Right renal pelvis (tissue), 4 donors: ENCODE measurements around the gene LPAR1. TPM values are rescaled to one million over a fixed set of nuclear protein-coding genes. Genes with fewer than 3 reads are reported as not detected.
"Not testable (repeated sequence)": the region's sequence is repeated elsewhere in the genome, so short reads cannot be mapped to it uniquely, and the experiment has no call there.

Experiments
- DNase-seq, 4 donors: peaks; one replicate each; pipeline ENCODE4 v3.0.0-alpha.2; 2013; ENCODE audit warnings: low read depth in 4 of 4, low spot score in 3 of 4, missing footprints in 1 of 4
- polyA plus RNA-seq, 4 donors: library from polyadenylated mRNA; unstranded; fragments of 120-200 nt; gene quantifications; one replicate each; pipeline ENCODE4 v1.2.1, GENCODE V29; 2013; ENCODE audit not compliant: insufficient read length in 4 of 4

Gene LPAR1
- polyA plus RNA-seq, 4 donors = 27.4 to 31.0 (median 28.1) TPM

DNA sequence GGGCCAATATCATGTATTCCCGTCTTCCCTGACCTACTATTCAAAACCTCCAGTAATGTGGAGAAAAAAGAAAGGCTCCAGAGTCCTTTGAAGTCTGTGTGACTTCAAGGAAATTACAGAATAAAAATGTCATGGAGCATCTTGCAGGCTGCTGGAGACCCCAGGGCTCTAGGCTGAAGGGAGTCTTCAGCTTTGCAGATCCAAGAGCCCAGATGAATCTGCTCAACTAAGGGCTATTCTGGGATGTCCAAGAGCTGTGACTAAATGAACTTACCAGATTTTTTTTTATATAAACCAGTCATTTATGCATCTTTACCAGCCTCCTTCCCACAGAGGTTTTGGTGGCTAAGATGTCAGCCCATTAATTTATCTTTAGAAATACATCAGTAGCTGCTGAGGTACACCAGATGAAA lies 202.4 kb downstream of the LPAR1 start:
- DNase-seq = no peak

DNA sequence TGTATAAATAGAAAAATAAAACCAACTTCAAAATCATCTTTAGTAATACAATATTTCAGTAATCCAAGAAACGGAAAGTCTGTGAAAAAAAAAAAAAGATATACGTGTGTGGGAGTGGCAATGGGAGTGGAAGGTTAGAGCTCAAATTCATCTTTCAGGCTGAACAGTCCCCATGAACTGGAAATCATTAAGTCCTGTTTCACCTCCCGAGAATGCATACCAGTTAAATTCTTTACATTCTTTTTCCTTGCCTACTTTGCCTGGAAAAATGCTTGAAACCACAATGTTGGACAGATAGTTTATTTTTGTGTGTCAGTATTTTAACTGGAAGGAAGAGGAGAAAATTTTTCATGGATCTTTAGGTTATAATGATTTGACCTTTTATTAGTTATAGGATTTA lies 202.9 kb downstream of the LPAR1 start:
- DNase-seq = no peak

DNA sequence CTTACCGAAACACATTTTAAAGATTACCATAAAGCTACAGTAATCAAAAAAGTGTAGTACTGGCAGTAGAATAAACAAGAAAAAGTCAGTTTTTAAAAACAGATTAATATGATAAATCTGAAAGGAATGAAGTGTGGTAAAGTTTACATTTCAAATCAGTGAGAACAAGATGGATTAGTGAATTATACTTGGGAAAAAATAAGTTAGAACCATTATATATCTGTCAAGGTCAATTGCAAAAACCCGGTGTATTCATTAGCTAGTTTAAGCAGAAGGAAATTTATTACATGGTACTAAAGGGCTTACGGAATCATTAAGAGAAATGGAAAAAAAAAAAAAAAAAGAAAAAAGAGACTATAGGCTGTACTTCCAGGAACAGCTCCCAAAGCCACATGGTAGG lies 205.3 kb downstream of the LPAR1 start:
- DNase-seq = no peak

DNA sequence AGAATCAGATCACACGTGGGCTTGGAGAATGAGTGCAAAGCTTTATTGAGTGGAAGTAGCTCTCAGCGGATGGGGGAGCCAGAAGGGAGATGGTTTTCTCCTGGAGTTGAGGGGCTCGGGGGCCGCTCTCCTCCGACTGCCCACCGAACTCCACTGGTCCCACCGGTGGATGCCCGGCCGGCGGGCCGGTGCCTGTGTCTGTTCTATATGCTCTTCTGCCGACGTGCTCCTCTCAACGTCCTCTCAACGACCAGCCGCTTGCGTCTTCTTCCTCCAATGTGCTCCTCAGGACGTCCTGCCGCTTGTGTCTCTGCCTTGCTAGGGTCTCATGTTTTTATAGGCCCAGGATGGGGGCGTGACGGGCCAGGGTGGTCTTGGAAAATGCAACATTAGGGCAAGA lies 207.8 kb downstream of the LPAR1 start:
- no peak for DNase-seq

DNA sequence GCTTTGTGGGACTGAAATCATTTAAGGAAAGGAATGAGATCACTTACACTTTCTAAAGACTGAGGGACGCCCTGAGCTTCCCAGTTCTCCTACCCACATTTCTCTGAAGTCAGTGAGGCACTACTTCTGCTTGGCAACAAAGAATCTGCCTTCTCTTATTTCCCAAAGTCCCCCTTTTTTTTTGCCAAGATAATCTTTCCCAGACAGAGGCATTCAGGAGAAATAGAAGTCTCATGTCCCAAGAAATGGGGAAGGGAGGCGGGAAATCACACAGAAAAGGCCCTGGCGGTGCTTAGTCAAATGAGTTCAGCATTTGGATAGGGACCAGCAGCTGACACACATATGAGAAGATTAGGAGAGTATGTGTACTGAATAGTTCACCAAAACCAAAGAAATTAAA lies 210.0 kb downstream of the LPAR1 start:
- DNase-seq = peak in 1 of 4 donors; percentile 17

DNA sequence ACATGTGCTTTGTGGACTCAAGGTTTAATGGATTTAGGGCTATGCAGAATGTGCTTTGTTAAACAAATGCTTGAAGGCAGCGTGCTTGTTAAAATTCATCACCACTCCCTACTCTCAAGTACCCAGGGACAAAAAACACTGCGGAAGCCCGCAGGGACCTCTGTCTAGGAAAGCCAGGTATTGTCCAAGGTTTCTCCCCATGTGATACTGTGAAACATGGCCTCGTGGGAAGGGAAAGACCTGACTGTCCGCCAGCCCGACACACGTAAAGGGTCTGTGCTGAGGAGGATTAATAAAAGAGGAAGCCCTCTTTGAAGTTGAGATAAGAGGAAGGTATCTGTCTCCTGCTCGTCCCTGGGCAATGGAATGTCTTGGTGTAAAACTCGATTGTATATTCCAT lies 211.9 kb downstream of the LPAR1 start:
- DNase-seq = not testable (repeated sequence)

DNA sequence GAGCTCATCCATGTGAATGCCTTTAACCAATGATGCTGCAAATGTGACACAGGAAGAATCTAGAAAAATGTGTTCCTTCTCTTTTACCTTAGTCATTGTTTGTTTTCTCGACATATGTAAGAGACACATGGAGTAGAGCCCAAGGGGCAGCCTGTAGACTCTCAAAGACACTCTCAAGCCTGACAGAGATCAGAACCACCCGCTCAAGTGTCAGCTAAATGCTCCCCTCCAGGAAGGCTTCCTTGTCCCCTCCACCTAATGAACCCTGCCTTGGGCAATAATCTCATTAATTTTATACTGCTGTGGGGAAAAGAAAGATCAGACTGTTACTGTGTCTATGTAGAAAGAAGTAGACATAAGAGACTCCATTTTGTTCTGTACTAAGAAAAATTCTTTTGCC lies 212.3 kb downstream of the LPAR1 start:
- no peak for DNase-seq

DNA sequence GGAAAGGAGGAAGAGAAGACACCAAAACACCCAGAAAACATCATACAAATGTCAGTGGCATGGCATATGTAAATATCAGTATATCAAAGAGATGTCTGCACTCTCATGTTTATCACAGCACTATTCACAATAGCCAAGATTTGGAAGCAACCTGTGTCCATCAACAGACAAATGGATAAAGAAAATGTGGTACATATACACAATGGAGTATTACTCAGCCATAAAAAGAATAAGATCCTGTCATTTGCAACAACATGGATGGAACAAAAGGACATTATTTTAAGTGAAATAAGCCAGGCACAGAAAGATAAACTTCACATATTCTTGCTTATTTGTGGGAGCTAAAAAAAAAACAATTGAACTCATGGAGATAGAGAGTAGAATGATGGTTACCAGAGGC lies 213.1 kb downstream of the LPAR1 start:
- not testable (repeated sequence) for DNase-seq
